ENCODE measurements around the gene SVIL. TPM values are rescaled to one million over a fixed set of nuclear protein-coding genes. Genes with fewer than 3 reads are reported as not detected.
"Not testable (repeated sequence)": the region's sequence is repeated elsewhere in the genome, so short reads cannot be mapped to it uniquely, and the experiment has no call there.

Gene SVIL
- total and polyA plus RNA-seq, 8 donors: 8.6 to 53.8 (median 20.4) TPM

DNA sequence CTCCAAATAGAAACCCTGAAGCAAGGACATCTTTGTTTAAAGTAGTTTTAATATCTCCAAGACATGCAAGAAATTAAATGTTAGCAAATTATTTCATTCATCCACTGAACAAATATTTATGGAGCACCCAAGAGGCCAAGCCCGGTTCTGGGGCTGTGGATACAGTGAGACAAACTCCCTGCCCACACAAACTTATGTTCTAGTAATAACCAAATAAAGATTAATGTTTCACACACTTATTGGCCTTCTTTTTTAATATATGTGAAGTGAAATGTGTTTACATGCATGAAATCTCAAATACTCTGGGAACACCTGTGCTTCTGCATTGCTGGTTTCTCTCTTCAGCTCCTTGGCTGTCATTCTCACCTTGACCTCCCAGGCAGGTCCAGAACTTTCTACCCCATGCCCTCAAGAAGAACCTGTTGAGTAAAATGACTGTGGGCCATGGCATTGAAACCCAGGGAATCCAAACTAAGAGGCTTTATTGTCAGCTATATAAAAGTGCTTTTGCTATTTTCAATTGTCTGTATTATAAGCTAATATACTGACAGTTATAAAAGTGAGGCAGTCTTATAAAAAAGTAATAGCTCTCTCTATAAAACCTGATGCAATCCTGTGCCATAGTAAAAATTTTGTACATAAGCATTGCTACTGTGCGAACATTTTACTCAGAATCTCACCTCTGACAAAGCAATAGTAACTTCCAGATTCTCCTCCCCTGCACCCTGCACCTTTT is 43.7 kb downstream of the SVIL start:
- DNase-seq (no peak), ATAC-seq (peak in 2 of 4 donors; percentile 6 to 19), FAIRE-seq (no peak)
- no peaks in the 10 kb centered on the region for H3K36me3 ChIP-seq
- H3K27me3 ChIP-seq: no peaks in the 10 kb centered on the region
- H3K9me3 ChIP-seq: no peaks in the 10 kb centered on the region
- 49 to 50% methylated on average over 2 of the region's 2 CpGs for WGBS, 2 donors
- no peak overlapping the region for H3K4me3 ChIP-seq
- TF ChIP-seq, protein P1, sequence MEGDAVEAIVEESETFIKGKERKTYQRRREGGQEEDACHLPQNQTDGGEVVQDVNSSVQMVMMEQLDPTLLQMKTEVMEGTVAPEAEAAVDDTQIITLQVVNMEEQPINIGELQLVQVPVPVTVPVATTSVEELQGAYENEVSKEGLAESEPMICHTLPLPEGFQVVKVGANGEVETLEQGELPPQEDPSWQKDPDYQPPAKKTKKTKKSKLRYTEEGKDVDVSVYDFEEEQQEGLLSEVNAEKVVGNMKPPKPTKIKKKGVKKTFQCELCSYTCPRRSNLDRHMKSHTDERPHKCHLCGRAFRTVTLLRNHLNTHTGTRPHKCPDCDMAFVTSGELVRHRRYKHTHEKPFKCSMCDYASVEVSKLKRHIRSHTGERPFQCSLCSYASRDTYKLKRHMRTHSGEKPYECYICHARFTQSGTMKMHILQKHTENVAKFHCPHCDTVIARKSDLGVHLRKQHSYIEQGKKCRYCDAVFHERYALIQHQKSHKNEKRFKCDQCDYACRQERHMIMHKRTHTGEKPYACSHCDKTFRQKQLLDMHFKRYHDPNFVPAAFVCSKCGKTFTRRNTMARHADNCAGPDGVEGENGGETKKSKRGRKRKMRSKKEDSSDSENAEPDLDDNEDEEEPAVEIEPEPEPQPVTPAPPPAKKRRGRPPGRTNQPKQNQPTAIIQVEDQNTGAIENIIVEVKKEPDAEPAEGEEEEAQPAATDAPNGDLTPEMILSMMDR (IDR thresholded peaks at IDR 0.05): no peak
- peaks cover 10 to 29% (median 25%) of the 10 kb centered on the region in 3 donors for H3K4me1 ChIP-seq
- intact Hi-C loops (cut with DNase I): loop anchor here in 1 of 3 donors (10.0 kb wide), 1 partner anchor 96 kb away; no protein-coding TSS in a partner anchor
- H3K27ac ChIP-seq: peak overlapping the region in 3 of 4 donors; percentile 38 to 70 (median 66)

DNA sequence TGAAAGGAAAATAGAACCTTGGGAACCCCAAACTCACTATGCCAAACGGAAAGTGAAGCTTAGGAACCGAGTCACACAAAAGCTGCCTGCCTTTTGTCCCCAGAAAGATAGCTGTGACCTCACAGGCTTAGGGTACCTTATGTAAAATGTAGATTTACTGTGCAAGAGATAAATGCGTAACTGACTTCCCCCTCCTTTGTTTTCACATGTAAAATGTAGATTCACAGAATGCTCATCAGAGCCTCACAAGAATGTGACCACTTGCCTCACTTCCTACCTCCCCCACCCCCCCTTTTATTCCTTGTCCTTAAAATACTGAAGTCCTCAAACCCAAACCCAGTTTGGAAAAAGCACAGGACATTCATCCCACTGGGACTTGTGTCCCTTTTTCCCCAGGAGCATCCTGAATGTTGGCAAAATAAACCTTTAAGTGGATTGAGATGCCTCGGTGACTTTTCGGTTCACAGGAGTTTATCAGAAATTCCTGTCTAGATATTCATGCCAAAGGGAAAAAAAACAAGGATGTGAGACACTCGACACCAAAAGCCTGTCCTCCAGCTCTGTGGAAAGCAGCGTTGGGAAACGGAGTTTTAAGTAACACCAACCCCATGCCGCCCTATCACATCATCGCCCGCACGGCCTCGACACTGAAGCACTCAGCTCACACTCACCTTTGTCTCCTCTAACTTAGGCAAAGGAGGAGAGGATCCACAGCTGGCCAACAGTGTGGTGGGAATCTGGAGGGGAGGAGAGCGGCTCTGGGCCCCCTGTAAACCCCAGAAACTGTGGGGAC is 45.9 kb downstream of the SVIL start:
- no peaks in the 10 kb centered on the region for H3K9me3 ChIP-seq
- H3K36me3 ChIP-seq: no peaks in the 10 kb centered on the region
- H3K4me1 ChIP-seq: peaks cover 10 to 29% (median 25%) of the 10 kb centered on the region in 3 donors
- WGBS, 2 donors: 76% methylated on average over 14 of the region's 14 CpGs
- ATAC-seq: no peak
- no peak for DNase-seq
- H3K27me3 ChIP-seq: no peaks in the 10 kb centered on the region
- intact Hi-C loops (cut with DNase I): no loop called here
- no peak for FAIRE-seq
- no peak overlapping the region for H3K4me3 ChIP-seq
- peak overlapping the region in 3 of 4 donors; percentile 14 to 70 (median 66) for H3K27ac ChIP-seq
- TF ChIP-seq, protein P1 (IDR thresholded peaks at IDR 0.05): no peak

DNA sequence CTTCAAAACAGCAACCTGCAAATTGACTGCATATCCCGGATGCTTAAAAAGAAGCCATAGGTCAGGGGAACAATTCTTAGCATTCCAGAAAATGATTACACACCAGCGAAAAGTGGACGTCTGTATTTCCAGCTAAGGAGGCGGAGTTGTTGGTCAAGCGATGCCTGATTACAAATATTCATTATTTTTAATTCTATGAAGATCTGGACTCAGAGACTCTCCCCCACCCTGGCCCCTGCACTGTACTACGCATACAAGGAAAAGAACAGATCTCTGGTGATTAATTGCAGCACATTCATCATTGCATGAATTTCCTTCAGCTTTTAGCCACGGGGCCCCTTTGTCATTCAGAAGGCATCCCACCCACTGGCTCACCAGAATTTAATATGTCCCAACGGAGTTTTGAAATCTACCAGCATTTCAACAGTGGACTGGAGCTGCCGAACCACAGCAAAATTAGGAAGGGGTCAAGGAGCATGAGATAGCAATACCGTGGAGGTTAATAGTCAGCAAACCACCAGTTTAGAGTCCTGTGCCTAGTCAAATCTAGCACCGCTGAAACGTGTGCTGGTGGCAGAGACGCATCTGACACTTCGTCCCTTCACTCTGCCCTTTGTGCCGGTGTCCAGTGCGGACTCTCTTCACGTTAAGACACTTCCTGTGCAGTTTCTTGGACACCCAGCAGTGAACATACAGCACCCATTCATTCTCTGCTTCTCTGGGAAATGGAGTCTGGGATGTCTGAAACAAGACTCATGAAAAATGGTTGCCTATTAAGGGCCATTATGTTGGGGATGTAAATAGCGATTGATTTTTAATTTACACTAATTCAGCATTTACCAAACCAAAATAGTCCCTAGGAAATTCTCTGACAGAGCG is 46.8 kb downstream of the SVIL start:
- H3K4me3 ChIP-seq; FAIRE-seq; DNase-seq; ATAC-seq; intact Hi-C loops (cut with DNase I); H3K9me3 ChIP-seq; H3K36me3 ChIP-seq; H3K27me3 ChIP-seq: not testable (repeated sequence)
- 64 to 72% methylated on average over 13 to 16 of the region's 19 CpGs for WGBS, 2 donors
- Histone ChIP-seq H3K27ac (peak overlapping the region in 2 of 4 donors; percentile 0 to 70), H3K4me1 (peaks cover 10 to 27% (median 25%) of the 10 kb centered on the region in 3 donors)

DNA sequence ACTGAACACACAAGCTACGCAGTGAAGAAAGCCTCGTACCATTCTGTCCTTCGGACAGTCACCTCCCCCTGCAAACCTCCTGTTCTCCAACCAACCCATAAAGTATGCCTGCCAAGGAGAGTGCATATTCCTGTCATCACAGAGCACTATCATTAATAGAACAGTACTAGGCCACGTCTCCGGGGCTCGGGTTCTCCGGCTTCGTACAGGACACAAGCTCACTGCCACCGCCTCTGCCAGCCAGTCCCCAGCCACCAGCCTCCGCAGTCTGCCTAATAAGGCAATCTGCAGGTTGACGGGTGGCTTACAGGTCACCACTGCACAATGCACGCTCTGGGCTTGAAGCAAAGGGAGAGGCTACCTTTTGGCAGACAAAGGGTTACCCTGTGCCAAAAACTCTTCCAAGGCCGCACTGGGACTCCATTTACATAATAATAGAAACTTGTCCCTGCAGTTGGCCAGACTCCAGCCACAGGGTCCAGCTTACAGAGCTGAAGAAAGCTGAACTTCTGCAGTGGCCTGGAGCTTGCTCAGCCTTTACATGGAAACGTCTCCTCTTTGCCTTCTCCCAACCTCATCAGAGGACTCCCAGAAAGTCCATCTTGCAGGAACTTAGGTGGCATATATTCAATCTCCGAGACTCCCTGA is 47.5 kb downstream of the SVIL start:
- 58 to 59% methylated on average over 15 of the region's 15 CpGs for WGBS, 2 donors
- ATAC-seq (peak in 2 of 4 donors; percentile 7 to 45), DNase-seq (peak in 1 of 6 donors; percentile 28)
- peak overlapping the region in 2 of 4 donors; percentile 16 to 27 for H3K27ac ChIP-seq
- H3K27me3 ChIP-seq; intact Hi-C loops (cut with DNase I); FAIRE-seq; H3K9me3 ChIP-seq; H3K36me3 ChIP-seq; H3K4me3 ChIP-seq: not testable (repeated sequence)
- peaks cover 10 to 25% (median 19%) of the 10 kb centered on the region in 3 donors for H3K4me1 ChIP-seq

DNA sequence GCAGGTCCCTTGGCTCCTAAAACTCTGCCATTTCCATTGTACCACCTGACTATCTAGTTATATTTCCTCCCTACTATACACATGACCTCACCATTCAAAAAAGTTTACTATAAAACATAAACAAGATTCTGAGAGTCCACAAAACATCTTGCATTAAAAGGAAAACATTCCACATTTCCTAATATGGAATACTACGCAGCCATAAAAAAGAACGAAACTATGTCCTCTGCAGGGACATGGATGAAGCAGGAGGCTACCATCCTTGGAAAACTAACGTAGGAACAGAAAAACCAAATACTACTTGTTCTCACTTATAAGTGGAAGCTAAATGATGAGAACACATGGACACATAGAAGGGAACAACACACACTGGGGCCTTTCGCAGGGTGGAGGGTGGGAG is 48.3 kb downstream of the SVIL start:
- Histone ChIP-seq H3K27ac (no peak overlapping the region), H3K4me1 (peaks cover 7 to 22% (median 15%) of the 10 kb centered on the region in 3 donors), H3K27me3 (no peaks in the 10 kb centered on the region), H3K9me3 (no peaks in the 10 kb centered on the region), H3K4me3 (no peak overlapping the region), H3K36me3 (no peaks in the 10 kb centered on the region)
- TF ChIP-seq, protein P1 (IDR thresholded peaks at IDR 0.05): no peak
- intact Hi-C loops (cut with DNase I): no loop called here
- 95 to 96% methylated on average over 4 of the region's 4 CpGs for WGBS, 2 donors
- ATAC-seq: no peak
- no peak for FAIRE-seq
- no peak for DNase-seq

Measured in pancreas (tissue), 10 donors.